ENCODE measurements around the gene SCGB1C2.

SCGB1C2 gene

DNA sequence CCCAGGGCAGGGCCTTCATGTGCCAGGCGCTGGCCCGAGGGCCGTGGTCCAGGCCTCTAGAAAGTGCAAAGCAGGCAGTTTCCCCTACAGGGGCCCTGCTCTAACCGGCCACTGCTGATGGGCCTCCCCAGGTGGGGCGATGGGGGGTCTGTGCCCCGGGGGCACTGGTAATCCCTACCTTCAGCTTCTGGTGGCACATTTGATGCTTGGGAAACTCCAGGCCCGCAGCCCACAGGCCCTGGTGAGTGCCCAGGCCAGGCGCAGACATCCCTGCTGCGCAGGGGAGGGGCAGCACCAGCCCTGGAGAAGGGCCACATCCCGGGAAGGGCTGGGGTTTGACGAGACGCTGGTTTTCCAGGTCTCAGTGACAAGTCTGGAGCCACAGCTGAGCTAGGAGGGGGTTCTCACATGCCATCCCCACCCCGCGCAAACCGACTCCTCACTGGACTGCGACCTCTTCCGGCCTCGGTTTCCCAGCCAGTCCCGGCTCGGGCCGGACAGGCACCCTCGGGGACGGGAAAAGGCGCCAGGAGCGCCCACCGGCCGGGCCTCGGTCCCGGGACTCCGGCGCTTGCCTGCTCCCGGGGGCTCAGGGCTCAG is 42.5 kb downstream of the SCGB1C2 start:
- Histone ChIP-seq H3K27me3 (ENCODE audit: insufficient read depth, poor library complexity, severe bottlenecking) (peaks cover 3% of the 10 kb centered on the region), H3K27ac (replicated peaks) (no peak overlapping the region), H3K4me3 (replicated peaks; ENCODE audit: insufficient read depth, low read length) (no peak overlapping the region)
- DNase-seq (ENCODE audit: low read depth in 1 of 2, low spot score in 1 of 2): no peak
- TF ChIP-seq, protein P1, sequence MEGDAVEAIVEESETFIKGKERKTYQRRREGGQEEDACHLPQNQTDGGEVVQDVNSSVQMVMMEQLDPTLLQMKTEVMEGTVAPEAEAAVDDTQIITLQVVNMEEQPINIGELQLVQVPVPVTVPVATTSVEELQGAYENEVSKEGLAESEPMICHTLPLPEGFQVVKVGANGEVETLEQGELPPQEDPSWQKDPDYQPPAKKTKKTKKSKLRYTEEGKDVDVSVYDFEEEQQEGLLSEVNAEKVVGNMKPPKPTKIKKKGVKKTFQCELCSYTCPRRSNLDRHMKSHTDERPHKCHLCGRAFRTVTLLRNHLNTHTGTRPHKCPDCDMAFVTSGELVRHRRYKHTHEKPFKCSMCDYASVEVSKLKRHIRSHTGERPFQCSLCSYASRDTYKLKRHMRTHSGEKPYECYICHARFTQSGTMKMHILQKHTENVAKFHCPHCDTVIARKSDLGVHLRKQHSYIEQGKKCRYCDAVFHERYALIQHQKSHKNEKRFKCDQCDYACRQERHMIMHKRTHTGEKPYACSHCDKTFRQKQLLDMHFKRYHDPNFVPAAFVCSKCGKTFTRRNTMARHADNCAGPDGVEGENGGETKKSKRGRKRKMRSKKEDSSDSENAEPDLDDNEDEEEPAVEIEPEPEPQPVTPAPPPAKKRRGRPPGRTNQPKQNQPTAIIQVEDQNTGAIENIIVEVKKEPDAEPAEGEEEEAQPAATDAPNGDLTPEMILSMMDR (IDR thresholded peaks at IDR 0.05; ENCODE audit: insufficient read depth, low read length): no peak
- TF ChIP-seq SPI1 (IDR thresholded peaks at IDR 0.05; ENCODE audit: borderline replicate concordance, low read depth) (no peak), GABPA (IDR thresholded peaks at IDR 0.05; ENCODE audit: low read depth) (no peak)
- TF ChIP-seq, protein P2, sequence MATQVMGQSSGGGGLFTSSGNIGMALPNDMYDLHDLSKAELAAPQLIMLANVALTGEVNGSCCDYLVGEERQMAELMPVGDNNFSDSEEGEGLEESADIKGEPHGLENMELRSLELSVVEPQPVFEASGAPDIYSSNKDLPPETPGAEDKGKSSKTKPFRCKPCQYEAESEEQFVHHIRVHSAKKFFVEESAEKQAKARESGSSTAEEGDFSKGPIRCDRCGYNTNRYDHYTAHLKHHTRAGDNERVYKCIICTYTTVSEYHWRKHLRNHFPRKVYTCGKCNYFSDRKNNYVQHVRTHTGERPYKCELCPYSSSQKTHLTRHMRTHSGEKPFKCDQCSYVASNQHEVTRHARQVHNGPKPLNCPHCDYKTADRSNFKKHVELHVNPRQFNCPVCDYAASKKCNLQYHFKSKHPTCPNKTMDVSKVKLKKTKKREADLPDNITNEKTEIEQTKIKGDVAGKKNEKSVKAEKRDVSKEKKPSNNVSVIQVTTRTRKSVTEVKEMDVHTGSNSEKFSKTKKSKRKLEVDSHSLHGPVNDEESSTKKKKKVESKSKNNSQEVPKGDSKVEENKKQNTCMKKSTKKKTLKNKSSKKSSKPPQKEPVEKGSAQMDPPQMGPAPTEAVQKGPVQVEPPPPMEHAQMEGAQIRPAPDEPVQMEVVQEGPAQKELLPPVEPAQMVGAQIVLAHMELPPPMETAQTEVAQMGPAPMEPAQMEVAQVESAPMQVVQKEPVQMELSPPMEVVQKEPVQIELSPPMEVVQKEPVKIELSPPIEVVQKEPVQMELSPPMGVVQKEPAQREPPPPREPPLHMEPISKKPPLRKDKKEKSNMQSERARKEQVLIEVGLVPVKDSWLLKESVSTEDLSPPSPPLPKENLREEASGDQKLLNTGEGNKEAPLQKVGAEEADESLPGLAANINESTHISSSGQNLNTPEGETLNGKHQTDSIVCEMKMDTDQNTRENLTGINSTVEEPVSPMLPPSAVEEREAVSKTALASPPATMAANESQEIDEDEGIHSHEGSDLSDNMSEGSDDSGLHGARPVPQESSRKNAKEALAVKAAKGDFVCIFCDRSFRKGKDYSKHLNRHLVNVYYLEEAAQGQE (IDR thresholded peaks at IDR 0.05; ENCODE audit: insufficient replicate concordance, low read depth): no peak

DNA sequence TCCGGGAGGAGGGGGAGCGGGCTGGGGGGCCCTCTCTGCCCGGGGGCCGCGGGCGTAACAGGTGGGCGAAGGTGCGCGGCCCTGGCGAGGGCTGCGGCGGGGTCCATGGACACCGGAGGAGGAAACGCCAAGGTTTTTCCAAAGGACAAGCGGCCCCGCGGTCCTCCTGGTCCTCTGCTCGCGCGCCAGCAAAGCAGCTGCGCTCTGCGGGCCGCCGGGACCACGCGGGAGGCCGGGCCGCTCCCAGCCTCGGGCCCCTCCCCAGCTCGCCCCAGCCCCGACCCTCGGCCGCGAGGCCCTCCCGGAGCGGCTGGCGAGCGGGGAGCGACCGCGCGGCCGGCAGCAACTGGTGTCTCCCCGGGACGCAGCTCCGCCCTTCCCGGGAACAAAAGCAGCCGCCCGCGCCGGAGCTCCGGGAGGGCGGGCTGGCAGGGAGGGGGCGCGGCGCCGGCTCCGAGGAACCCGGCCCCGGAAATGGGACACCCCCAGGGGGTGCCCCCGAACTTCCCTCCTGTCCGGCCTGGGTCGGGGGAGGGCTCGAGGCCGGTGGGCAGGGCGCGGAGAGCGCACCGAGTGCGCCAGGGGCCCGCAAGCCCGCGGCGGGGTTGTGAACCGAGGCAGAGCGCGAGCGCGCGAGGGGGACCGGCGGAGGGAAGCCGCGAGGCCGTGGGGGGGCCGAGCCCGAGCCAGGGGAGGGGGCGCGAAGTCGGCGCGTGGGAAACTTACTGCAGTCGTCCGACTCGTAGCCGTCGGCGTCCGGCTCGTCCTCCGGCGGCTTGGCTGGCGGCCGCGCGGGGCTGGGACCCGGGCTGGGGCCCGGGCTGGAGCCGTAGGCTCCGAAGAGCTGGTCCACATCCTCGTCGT is 43.2 kb downstream of the SCGB1C2 start:
- no peak for TF ChIP-seq POLR2AphosphoS5 (IDR thresholded peaks at IDR 0.05; ENCODE audit: low read depth)
- no peak for TF ChIP-seq GABPA (IDR thresholded peaks at IDR 0.05; ENCODE audit: low read depth)
- TF ChIP-seq, protein P2 (IDR thresholded peaks at IDR 0.05; ENCODE audit: insufficient replicate concordance, low read depth): no peak
- TF ChIP-seq SPI1 (IDR thresholded peaks at IDR 0.05; ENCODE audit: borderline replicate concordance, low read depth): no peak
- TF ChIP-seq, protein P1 (IDR thresholded peaks at IDR 0.05; ENCODE audit: insufficient read depth, low read length): no peak
- Histone ChIP-seq H3K27ac (replicated peaks) (no peak overlapping the region), H3K4me3 (replicated peaks; ENCODE audit: insufficient read depth, low read length) (no peak overlapping the region), H3K27me3 (ENCODE audit: insufficient read depth, poor library complexity, severe bottlenecking) (peaks cover 3% of the 10 kb centered on the region)
- no peak for DNase-seq (ENCODE audit: low read depth in 1 of 2, low spot score in 1 of 2)

DNA sequence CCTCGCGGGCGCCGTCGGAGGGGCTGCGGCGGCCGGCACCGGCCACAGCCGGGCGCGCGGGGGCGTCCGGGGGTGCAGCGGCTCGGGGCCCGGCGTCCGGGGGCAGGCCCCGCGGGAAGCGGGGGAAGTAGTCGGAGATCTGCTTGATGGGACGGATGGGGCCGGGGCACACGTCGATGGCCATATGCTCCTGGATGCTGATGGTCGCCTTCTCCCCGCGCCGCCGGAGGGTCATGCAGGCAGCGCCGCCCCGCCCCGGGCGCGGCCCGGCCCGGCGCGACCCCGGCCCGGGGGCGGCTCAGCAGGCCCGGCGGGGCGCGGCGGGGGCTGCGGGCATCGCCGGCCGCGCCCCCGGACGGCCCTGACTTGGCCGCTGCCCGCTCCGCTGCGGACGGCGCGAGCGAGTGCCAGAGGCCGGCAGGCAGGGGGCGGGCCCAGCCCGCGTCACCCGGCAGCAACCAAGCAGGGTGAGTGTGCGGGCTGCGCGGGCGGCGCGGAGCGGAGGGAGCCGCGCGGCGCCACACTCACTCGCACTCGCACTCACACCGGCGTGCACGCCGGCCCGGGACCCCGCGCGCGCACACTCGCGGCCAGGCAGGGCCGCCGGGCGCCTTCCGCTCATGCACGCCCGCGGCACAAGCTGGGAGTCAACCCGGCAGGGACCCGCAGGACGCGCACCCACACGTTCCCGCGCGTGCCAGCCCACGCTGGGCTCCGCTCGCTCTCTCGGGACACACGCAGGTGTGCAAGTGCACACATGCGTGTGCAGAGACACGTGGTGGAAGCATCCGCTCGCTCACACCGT is 44.1 kb downstream of the SCGB1C2 start, which contains the start of gene DOC2B:
TSS of gene DOC2B (minus strand) at position 406 of the 805 bp plus-strand sequence. CDS start at position 235, 171 bp downstream.
- TF ChIP-seq, protein P2 (IDR thresholded peaks at IDR 0.05; ENCODE audit: insufficient replicate concordance, low read depth): no peak
- TF ChIP-seq SPI1 (IDR thresholded peaks at IDR 0.05; ENCODE audit: borderline replicate concordance, low read depth) (no peak), GABPA (IDR thresholded peaks at IDR 0.05; ENCODE audit: low read depth) (no peak), POLR2AphosphoS5 (IDR thresholded peaks at IDR 0.05; ENCODE audit: low read depth) (no peak)
- TF ChIP-seq, protein P1 (IDR thresholded peaks at IDR 0.05; ENCODE audit: insufficient read depth, low read length): no peak
- DNase-seq (ENCODE audit: low read depth in 1 of 2, low spot score in 1 of 2): no peak
- Histone ChIP-seq H3K27ac (replicated peaks) (no peak within 1 kb of the TSS), H3K4me3 (replicated peaks; ENCODE audit: insufficient read depth, low read length) (no peak within 1 kb of the TSS), H3K27me3 (ENCODE audit: insufficient read depth, poor library complexity, severe bottlenecking) (peaks cover 3% of the 10 kb centered on the region)

All from HL-60 (cell line).